ENCODE results near the gene MEGF10. TPM values are rescaled to one million over a fixed set of nuclear protein-coding genes. Genes with fewer than 3 reads are reported as not detected.
"Not testable (repeated sequence)": the region's sequence is repeated elsewhere in the genome, so short reads cannot be mapped to it uniquely, and the experiment has no call there.

The MEGF10 gene
- total and polyA plus RNA-seq, 2 donors: 0.43 to 8.7 TPM

GRCh38 chr5:127306036-127306435, 15.4 kb downstream of the MEGF10 start:
- 81% methylated on average over 3 of the region's 3 CpGs for WGBS
- Histone ChIP-seq H3K4me1 (ENCODE audit: insufficient read depth) (no peaks in the 10 kb centered on the region), H3K36me3 (ENCODE audit: insufficient read depth) (no peaks in the 10 kb centered on the region), H3K4me3 (ENCODE audit: low read depth, low read length) (no peak overlapping the region), H3K27ac (ENCODE audit: low read depth) (no peak overlapping the region)
- no peak for DNase-seq (ENCODE audit: extremely low spot score)

- no peaks in the 10 kb centered on the region for H3K4me1 ChIP-seq (ENCODE audit: insufficient read depth)
- no peak for DNase-seq (ENCODE audit: extremely low spot score)
- H3K36me3 ChIP-seq (ENCODE audit: insufficient read depth): no peaks in the 10 kb centered on the region
- 98% methylated on average over 8 of the region's 8 CpGs for WGBS
- H3K4me3 ChIP-seq (ENCODE audit: low read depth, low read length): no peak overlapping the region
- no peak overlapping the region for H3K27ac ChIP-seq (ENCODE audit: low read depth)
Measured at GRCh38 chr5:127306647-127307046, 16.1 kb downstream of the MEGF10 start.

GRCh38 chr5:127307868-127308267, 17.3 kb downstream of the MEGF10 start:
- WGBS: 75% methylated on average over 6 of the region's 6 CpGs
- H3K27ac ChIP-seq (ENCODE audit: low read depth): no peak overlapping the region
- H3K36me3 ChIP-seq (ENCODE audit: insufficient read depth): no peaks in the 10 kb centered on the region
- DNase-seq (ENCODE audit: extremely low spot score): no peak
- H3K4me1 ChIP-seq (ENCODE audit: insufficient read depth): no peaks in the 10 kb centered on the region
- H3K4me3 ChIP-seq (ENCODE audit: low read depth, low read length): no peak overlapping the region

GRCh38 chr5:127308325-127308724, 17.7 kb downstream of the MEGF10 start:
- H3K36me3 ChIP-seq (ENCODE audit: insufficient read depth); H3K4me3 ChIP-seq (ENCODE audit: low read depth, low read length); H3K27ac ChIP-seq (ENCODE audit: low read depth); DNase-seq (ENCODE audit: extremely low spot score); H3K4me1 ChIP-seq (ENCODE audit: insufficient read depth): not testable (repeated sequence)
- WGBS: 89% methylated on average over 5 of the region's 7 CpGs

GRCh38 chr5:127308945-127309344, 18.3 kb downstream of the MEGF10 start:
- 94% methylated on average over 3 of the region's 3 CpGs for whole genome bisulfite sequencing
- no peaks in the 10 kb centered on the region for H3K36me3 ChIP-seq (ENCODE audit: insufficient read depth)
- H3K27ac ChIP-seq (ENCODE audit: low read depth): no peak overlapping the region
- no peak overlapping the region for H3K4me3 ChIP-seq (ENCODE audit: low read depth, low read length)
- no peaks in the 10 kb centered on the region for H3K4me1 ChIP-seq (ENCODE audit: insufficient read depth)
- no peak for DNase-seq (ENCODE audit: extremely low spot score)

- no peak overlapping the region for H3K4me3 ChIP-seq (ENCODE audit: low read depth, low read length)
- WGBS: 57% methylated on average over 2 of the region's 2 CpGs
- no peak for DNase-seq (ENCODE audit: extremely low spot score)
Measured at GRCh38 chr5:127311349-127311748, 20.8 kb downstream of the MEGF10 start.

GRCh38 chr5:127311781-127312525, 21.4 kb downstream of the MEGF10 start:
- no peak overlapping the region for H3K27ac ChIP-seq (ENCODE audit: low read depth)
- no peak for DNase-seq (ENCODE audit: extremely low spot score)
- H3K36me3 ChIP-seq (ENCODE audit: insufficient read depth): no peaks in the 10 kb centered on the region
- no peaks in the 10 kb centered on the region for H3K4me1 ChIP-seq (ENCODE audit: insufficient read depth)
- 67% methylated on average over 10 of the region's 10 CpGs for WGBS
- no peak overlapping the region for H3K4me3 ChIP-seq (ENCODE audit: low read depth, low read length)

More at GRCh38 chr5:127311349-127311748, 20.8 kb downstream of the MEGF10 start:
- Histone ChIP-seq H3K4me1 (ENCODE audit: insufficient read depth) (no peaks in the 10 kb centered on the region), H3K36me3 (ENCODE audit: insufficient read depth) (no peaks in the 10 kb centered on the region), H3K27ac (ENCODE audit: low read depth) (no peak overlapping the region)

- DNase-seq (ENCODE audit: extremely low spot score): no peak
- H3K4me3 ChIP-seq (ENCODE audit: low read depth, low read length): no peak overlapping the region
- no peaks in the 10 kb centered on the region for H3K36me3 ChIP-seq (ENCODE audit: insufficient read depth)
- 83% methylated on average over 3 of the region's 3 CpGs for WGBS
- H3K27ac ChIP-seq (ENCODE audit: low read depth): no peak overlapping the region
- no peaks in the 10 kb centered on the region for H3K4me1 ChIP-seq (ENCODE audit: insufficient read depth)
Measured at GRCh38 chr5:127313379-127313778, 22.8 kb downstream of the MEGF10 start.

- DNase-seq (ENCODE audit: extremely low spot score): no peak
- Histone ChIP-seq H3K27ac (ENCODE audit: low read depth) (no peak overlapping the region), H3K4me3 (ENCODE audit: low read depth, low read length) (no peak overlapping the region), H3K4me1 (ENCODE audit: insufficient read depth) (no peaks in the 10 kb centered on the region), H3K36me3 (ENCODE audit: insufficient read depth) (no peaks in the 10 kb centered on the region)
- WGBS: 49% methylated on average over 7 of the region's 7 CpGs
Measured at GRCh38 chr5:127313847-127314473, 23.4 kb downstream of the MEGF10 start.

- no peak for DNase-seq (ENCODE audit: extremely low spot score)
- Histone ChIP-seq H3K36me3 (ENCODE audit: insufficient read depth) (no peaks in the 10 kb centered on the region), H3K27ac (ENCODE audit: low read depth) (no peak overlapping the region), H3K4me3 (ENCODE audit: low read depth, low read length) (no peak overlapping the region), H3K4me1 (ENCODE audit: insufficient read depth) (no peaks in the 10 kb centered on the region)
- 77% methylated on average over 1 of the region's 1 CpG for WGBS
Measured at GRCh38 chr5:127316011-127316410, 25.4 kb downstream of the MEGF10 start.

- not testable (repeated sequence) for DNase-seq (ENCODE audit: extremely low spot score); H3K27ac ChIP-seq (ENCODE audit: low read depth); H3K4me1 ChIP-seq (ENCODE audit: insufficient read depth); H3K36me3 ChIP-seq (ENCODE audit: insufficient read depth); H3K4me3 ChIP-seq (ENCODE audit: low read depth, low read length)
- 96% methylated on average over 3 of the region's 3 CpGs for WGBS
Measured at GRCh38 chr5:127317385-127317784, 26.8 kb downstream of the MEGF10 start.

GRCh38 chr5:127320032-127320965, 29.7 kb downstream of the MEGF10 start:
- Histone ChIP-seq H3K36me3 (ENCODE audit: insufficient read depth) (no peaks in the 10 kb centered on the region), H3K4me1 (ENCODE audit: insufficient read depth) (no peaks in the 10 kb centered on the region), H3K4me3 (ENCODE audit: low read depth, low read length) (no peak overlapping the region), H3K27ac (ENCODE audit: low read depth) (no peak overlapping the region)
- 51% methylated on average over 5 of the region's 5 CpGs for WGBS
- no peak for DNase-seq (ENCODE audit: extremely low spot score)

- DNase-seq (ENCODE audit: extremely low spot score): no peak
- WGBS: 81% methylated on average over 2 of the region's 2 CpGs
- no peaks in the 10 kb centered on the region for H3K36me3 ChIP-seq (ENCODE audit: insufficient read depth)
- no peak overlapping the region for H3K4me3 ChIP-seq (ENCODE audit: low read depth, low read length)
- no peak overlapping the region for H3K27ac ChIP-seq (ENCODE audit: low read depth)
- H3K4me1 ChIP-seq (ENCODE audit: insufficient read depth): no peaks in the 10 kb centered on the region
Measured at GRCh38 chr5:127321465-127321864, 30.9 kb downstream of the MEGF10 start.
